Effector CD8-positive, alpha-beta T cell (primary cell): ENCODE results near the gene BET1.

Experiments used
- DNase-seq: peaks from one replicate; lab custom pipeline; 2025; lab: John Stamatoyannopoulos, UW

Gene BET1

DNA sequence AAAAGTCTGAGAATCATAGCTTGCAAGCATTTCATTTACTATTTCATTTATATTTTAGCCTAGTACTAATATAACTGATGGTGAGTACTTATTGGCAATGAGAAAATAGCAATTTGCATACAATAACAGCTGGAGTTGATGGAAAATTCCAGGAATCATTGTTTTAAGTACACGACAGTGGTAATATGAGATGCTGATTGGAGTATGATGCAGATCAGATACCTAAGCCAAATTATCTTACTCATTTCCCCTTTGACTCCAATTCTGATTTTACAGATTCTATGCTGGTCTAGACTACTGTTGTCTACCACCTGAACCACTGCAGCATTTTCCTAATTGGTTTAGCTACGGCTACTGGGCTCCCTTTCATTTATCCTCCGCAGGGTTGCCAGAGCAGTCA, 45.9 kb downstream of the BET1 start:
- DNase-seq, result no peak

DNA sequence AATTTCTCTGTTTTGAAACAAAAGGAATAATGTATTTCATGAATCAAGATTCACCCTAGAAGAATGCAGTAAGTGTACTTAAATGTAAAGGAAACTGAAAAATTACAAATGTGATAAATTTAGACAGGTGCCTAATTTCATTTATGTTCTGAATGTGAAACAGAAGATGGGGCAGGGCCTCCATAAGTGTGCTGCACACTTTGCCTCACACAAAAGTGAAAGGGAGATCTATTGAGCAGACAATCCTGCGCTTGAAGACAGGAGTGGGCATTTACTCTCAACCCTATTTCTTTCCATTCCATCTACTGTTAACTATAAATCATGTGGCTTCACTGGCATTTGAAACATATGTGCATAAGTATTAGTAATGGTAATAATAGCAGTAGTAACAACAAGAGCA, 46.4 kb downstream of the BET1 start:
- no peak for DNase-seq

DNA sequence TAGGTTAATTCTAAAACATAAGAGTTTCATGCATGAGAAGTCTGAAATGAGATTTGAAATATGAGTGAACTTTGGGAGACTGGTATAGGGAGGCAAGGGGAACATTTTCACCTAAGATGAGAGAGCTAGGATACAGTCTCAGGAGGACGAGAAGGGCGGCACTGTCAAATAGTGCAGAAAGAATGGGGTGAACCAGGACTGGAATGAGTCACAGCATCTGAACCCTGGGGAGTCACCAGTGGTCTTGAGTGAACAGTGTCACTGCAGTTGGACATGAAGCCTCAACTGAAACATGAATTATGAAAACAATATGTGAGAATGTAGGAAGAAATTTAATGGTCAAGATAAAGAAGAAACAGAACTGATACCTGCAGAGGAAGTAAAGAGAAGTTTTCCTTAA, 48.9 kb downstream of the BET1 start:
- no peak for DNase-seq

DNA sequence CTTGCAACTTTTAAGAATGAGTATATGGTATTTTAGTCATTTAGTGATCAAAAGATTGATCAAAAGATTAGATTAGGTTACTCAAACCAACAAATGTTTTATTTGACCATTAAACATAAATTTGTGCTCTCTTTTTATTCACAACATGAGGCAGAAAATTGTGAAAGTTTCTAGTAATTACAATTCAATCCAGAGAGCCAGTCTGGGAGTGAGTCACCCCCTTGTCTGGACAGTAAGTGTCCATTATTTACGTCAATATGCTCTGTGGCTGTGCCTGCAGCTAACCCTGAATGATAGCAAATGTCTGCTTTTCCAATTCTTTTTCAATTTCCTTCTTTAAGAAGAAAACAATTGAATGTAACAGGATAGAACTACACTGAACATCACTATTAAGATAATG, 54.7 kb downstream of the BET1 start:
- DNase-seq, result no peak

DNA sequence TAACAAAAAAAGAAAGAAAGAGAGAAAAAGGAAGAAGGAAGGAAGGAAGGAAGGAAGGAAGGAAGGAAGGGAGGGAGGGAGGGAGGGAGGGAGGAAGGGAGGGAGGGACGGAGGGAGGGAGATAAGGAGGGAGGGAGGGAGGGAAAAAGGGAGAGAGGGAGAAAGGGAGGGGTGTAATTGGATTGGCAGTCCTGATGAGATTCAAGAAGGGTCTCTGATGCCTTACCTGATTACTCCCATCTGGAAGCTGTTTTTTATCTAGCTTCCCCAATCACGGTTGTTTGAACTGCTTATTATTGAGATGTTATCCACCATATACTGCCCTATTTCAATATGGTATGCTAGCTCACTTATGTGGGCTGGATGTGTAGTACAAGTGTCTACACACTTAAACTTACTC, 55.3 kb downstream of the BET1 start:
- no peak for DNase-seq

DNA sequence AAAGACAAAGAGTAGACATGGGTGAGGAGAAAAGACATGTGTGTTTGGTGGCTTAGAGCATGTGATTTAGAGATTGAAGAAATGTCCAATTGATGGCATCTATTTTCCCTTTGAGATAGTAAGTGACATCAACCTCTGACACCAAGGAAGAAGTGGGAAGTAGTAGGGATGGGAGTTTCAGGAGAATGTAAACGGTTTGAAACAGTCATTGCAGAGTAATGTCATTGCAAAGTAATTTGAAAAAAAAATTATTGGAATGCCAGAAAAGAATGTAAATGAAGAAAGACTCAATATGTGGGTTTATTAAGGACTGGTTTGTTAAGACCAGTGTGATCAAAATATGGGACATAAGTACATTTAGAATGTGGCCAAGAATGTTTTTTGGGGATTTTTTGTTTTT, 56.0 kb downstream of the BET1 start:
- no peak for DNase-seq

DNA sequence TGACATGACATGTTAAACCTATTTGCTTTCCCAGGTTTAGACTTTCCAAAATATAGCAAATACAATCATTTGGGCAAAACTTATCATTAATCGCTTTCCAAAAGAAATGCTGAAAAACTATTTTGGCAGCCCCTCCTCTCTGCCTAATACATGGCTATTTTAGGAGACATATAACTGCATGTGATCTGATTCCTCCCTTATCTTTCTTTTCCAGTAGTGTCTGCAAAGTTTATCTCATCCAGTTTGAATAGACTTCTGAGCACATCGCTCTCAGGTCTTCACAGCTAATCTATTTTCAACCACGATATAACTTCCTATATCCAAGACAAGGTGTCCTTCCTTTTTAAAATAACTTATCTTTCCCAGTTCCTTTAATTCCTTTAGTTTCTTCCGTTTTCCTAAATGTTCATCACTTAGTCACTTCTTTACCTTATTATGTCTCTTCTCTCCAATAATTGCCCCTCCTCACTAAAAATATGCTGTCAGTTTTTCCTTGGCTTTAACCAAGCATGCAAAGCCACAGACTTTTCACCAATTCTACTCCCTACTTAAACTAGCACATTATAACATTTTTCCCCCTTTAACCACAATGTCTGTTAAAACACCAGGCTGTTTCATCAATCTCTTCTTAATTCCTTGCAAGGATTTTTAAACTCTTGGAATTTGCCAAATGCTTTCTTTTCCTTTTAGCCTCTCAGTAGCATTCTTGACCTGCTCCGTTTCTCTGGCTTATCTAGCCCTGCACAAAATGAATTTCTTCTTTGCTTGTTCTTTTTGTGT, 58.2 kb downstream of the BET1 start:
- no peak for DNase-seq

DNA sequence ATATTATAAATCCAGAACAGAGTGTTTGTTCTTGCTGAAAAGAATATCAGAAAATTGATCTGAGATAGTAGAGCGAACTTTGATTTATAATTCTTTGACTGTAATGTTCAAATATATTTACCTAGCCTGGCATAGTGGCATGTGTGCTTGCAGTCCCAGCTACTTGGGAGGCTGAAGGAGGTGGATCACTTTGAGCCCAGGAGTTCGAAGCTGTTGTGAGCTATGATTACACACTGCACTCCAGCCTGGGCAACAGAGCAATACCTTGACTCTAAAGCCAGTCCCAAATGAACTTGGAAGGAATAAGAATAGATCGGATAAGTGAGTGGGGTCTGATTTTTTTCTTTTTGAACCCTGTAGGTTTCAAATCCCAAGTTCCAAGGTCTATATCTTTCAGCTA, 59.1 kb downstream of the BET1 start:
- DNase-seq, result no peak

DNA sequence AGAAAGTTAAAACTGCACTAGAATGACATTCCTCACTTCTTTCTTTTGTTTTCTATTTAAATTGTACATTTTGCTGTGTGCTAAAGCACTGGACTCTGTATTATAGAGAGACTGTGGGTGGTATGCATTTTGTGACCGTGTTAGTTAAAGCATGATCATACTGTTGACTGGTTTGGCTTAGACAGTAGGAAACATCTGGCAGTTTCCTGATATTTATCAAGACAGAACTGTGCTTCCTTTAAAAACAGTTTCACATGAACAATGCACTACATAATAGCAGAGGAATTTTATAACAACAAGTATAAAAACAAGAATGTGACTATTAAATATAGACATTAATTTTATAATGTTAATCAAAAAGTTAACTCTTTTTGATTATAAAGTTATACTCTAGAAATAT, 59.5 kb downstream of the BET1 start:
- no peak for DNase-seq

DNA sequence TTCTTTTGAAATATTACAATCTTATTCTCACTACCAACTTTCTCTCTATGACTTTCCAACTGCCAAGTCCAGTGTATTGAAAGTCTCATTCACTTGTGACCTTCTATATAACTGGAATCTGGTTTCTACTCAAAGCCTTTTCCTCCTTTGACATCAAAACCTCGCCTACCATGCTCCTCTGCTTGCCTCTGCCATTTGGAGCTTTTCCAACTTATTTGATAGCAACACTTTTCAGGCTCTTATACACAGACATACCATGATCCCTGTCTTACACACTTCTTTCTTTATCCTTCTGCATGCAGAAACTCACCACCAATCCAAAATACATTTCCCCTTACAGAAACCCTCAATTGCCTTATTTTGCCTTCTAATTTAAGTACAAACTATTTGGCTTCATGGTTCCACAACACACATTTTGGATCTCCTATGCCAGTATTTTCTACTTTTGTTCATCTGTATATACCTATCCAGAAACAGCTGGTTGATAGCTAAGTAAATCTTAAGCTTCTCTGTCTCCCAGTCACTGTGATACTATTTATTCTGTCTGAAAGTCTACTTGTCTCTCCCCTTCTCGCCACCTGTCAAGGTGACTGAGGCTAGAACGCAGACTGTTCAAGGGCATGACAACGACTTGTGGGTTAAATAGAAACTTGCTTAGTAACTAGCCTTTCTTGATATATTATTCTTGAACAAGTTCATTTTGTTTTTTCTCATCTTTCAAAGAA, 60.2 kb downstream of the BET1 start:
- no peak for DNase-seq
